ENCODE data around the gene NDUFB7. TPM values are rescaled to one million over a fixed set of nuclear protein-coding genes. Genes with fewer than 3 reads are reported as not detected.

The NDUFB7 gene
- total RNA-seq, 1 experiment from 2014 or later = 180 TPM

GRCh38 chr19:14562660-14563589 is 8.9 kb downstream of the NDUFB7 start:
- intact Hi-C loops (cut with micrococcal nuclease; ENCODE audit: unreplicated experiment) (no loop called here), in situ Hi-C loops (cut with HindIII; ENCODE audit: low pct_unique_long_range_greater_than_20kb, low sequenced_read_pairs) (no loop called here)
- POLR2A ChIA-PET = no interaction called here
- Histone ChIP-seq H3K36me3 (ENCODE audit: control insufficient read depth, insufficient read depth, low read length) (no peaks in the 10 kb centered on the region), H3K27ac (ENCODE audit: low read length) (peak overlapping the region; percentile 85), H3K4me3 (ENCODE audit: low read depth in 2 of 2, low read length in 2 of 2) (no peak overlapping the region), H3K4me1 (ENCODE audit: control insufficient read depth, insufficient read depth, low read length) (peaks cover 48% of the 10 kb centered on the region), H3K27me3 (ENCODE audit: control insufficient read depth, insufficient read depth, low read length) (no peaks in the 10 kb centered on the region), H3K9me3 (ENCODE audit: control insufficient read depth, insufficient read depth, low read depth, low read length) (no peaks in the 10 kb centered on the region)
- ATAC-seq = no peak
- TF ChIP-seq REST (IDR thresholded peaks at IDR 0.05; ENCODE audit: insufficient read depth in 1 of 2, low read depth in 2 of 2, low read length in 1 of 2) = no peak
- no peak for TF ChIP-seq POLR2AphosphoS5 (IDR thresholded peaks at IDR 0.05; ENCODE audit: low read depth, low read length)
- no peak; the same call in 1 of the 2 replicates for TF ChIP-seq CTCF (IDR thresholded peaks at IDR 0.05)
- no peak for TF ChIP-seq SIN3A (IDR thresholded peaks at IDR 0.05; ENCODE audit: borderline replicate concordance, insufficient read depth, low read depth, low read length)
- TF ChIP-seq TCF7L2 (IDR thresholded peaks at IDR 0.05; ENCODE audit: low read depth, low read length) = no peak
- CTCF ChIA-PET = no interaction called here
- DNase-seq (ENCODE audit: low read depth, low spot score) = no peak
- BruUV-seq (replicated peaks) = no TSS peak

- in situ Hi-C loops (cut with HindIII; ENCODE audit: low pct_unique_long_range_greater_than_20kb, low sequenced_read_pairs) = no loop called here
- DNase-seq (ENCODE audit: low read depth, low spot score) (no peak), ATAC-seq (peak; percentile 64)
- intact Hi-C loops (cut with micrococcal nuclease; ENCODE audit: unreplicated experiment) = no loop called here
- BruUV-seq (replicated peaks) = no TSS peak
- Histone ChIP-seq H3K36me3 (ENCODE audit: control insufficient read depth, insufficient read depth, low read length) (no peaks in the 10 kb centered on the region), H3K27ac (ENCODE audit: low read length) (peak overlapping the region; percentile 85), H3K9me3 (ENCODE audit: control insufficient read depth, insufficient read depth, low read depth, low read length) (no peaks in the 10 kb centered on the region), H3K27me3 (ENCODE audit: control insufficient read depth, insufficient read depth, low read length) (no peaks in the 10 kb centered on the region), H3K4me1 (ENCODE audit: control insufficient read depth, insufficient read depth, low read length) (peaks cover 49% of the 10 kb centered on the region), H3K4me3 (ENCODE audit: low read depth in 2 of 2, low read length in 2 of 2) (peak overlapping the region in 1 of 2 experiments; percentile 20; a peak in 1 of 4 replicates)
- TF ChIP-seq TCF7L2 (IDR thresholded peaks at IDR 0.05; ENCODE audit: low read depth, low read length) (no peak), POLR2AphosphoS5 (IDR thresholded peaks at IDR 0.05; ENCODE audit: low read depth, low read length) (no peak), CTCF (IDR thresholded peaks at IDR 0.05) (no peak), REST (IDR thresholded peaks at IDR 0.05; ENCODE audit: insufficient read depth in 1 of 2, low read depth in 2 of 2, low read length in 1 of 2) (no peak), SIN3A (IDR thresholded peaks at IDR 0.05; ENCODE audit: borderline replicate concordance, insufficient read depth, low read depth, low read length) (no peak)
- ChIA-PET CTCF (no interaction called here), POLR2A (interaction anchor here (0.6 kb wide), 1 partner anchor 23 kb away, joined by 4 read pairs; no protein-coding TSS in a partner anchor)
These were observed 10.0 kb downstream of the NDUFB7 start for GRCh38 chr19:14561847-14562351.
